HepG2 (cell line): ENCODE data around the gene KRTAP19-8.

Experiments
- RARG ChIP-seq: sonication (generic); formaldehyde crosslinking; IDR thresholded peaks from 2 replicates; pipeline ENCODE4 v1.4.0; 2020; ENCODE audit warnings: low read depth, mild to moderate bottlenecking, missing genetic modification reagents
- TAF1 ChIP-seq: sonication (generic); formaldehyde crosslinking; IDR thresholded peaks from 2 replicates; pipeline ENCODE4 v1.4.0; 2020; ENCODE audit warnings: missing genetic modification reagents
- TF ChIP-seq, protein P1 (sequence below): sonication (generic); formaldehyde crosslinking; IDR thresholded peaks from 2 replicates; pipeline ENCODE4 v1.4.0; 2020; ENCODE audit warnings: missing genetic modification reagents, borderline replicate concordance

- TF ChIP-seq RARG (no peak), TAF1 (CRISPR knock-in tag) (no peak)
- TF ChIP-seq, protein P1, sequence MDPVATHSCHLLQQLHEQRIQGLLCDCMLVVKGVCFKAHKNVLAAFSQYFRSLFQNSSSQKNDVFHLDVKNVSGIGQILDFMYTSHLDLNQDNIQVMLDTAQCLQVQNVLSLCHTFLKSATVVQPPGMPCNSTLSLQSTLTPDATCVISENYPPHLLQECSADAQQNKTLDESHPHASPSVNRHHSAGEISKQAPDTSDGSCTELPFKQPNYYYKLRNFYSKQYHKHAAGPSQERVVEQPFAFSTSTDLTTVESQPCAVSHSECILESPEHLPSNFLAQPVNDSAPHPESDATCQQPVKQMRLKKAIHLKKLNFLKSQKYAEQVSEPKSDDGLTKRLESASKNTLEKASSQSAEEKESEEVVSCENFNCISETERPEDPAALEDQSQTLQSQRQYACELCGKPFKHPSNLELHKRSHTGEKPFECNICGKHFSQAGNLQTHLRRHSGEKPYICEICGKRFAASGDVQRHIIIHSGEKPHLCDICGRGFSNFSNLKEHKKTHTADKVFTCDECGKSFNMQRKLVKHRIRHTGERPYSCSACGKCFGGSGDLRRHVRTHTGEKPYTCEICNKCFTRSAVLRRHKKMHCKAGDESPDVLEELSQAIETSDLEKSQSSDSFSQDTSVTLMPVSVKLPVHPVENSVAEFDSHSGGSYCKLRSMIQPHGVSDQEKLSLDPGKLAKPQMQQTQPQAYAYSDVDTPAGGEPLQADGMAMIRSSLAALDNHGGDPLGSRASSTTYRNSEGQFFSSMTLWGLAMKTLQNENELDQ (CRISPR knock-in tag), result no peak
Measured at GRCh38 chr21:31012133-31013089, 25.9 kb downstream of the KRTAP19-8 start.
